Body of pancreas (tissue), 4 donors: ENCODE measurements around the gene C20orf141.

ENCODE experiments used
- CTCF ChIP-seq, 7 experiments: fragments of 450-650 bp in 4 of 7; fragments of 200-600 bp in 3 of 7; sonication (generic) in 3 of 7; IDR thresholded peaks; one replicate each; pipeline ENCODE4 v1.5.1; 2016 to 2019; ENCODE audit warnings: antibody characterized with exemption in 7 of 7
- POLR2A ChIP-seq, 3 donors: fragments of 450-650 bp; IDR thresholded peaks; one replicate each; pipeline ENCODE4 v1.6.1; 2016; ENCODE audit warnings: antibody characterized with exemption in 3 of 3, mild to moderate bottlenecking in 2 of 3

- TF ChIP-seq CTCF (IDR thresholded peaks at IDR 0.05) (no peak), POLR2A (IDR thresholded peaks at IDR 0.05) (no peak)
These were observed 19.0 kb downstream of the C20orf141 start for GRCh38 chr20:2833761-2834160.
